Measurements from ENCODE around the gene TRIM74.
"Not testable (repeated sequence)": the region's sequence is repeated elsewhere in the genome, so short reads cannot be mapped to it uniquely, and the experiment has no call there.

TRIM74 gene

DNA sequence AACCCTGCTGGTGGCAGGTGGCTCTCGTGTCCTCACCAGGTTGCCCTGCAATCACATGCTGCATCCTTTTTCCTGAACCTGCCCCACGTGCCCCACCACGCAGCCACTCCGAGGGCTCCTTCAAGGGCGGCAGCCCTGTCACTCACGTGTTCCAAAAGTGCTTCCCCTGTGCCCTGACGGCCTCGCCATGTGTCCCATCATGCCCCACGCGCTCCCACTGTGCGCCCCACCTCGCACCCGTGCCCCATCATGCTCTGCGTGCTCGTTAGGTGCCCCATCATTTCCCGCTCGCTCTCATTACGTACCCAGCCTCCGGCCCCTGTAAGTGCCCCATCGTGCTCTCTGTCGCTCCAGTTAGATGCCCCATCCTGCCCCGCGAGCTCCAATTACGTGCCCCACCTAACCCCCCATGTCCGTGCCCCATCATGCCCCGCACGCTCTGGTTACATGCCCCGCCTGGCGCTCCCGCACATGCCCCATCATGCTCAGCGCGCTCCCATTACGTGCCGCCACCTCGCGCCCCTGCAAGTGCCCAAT lies at the start of gene TRIM74:
TRIM74 (minus strand) TSS at position 487 of the 537 bp plus-strand sequence. CDS start 3,309 bp downstream, outside the sequence.
- not testable (repeated sequence) for DNase-seq (ENCODE audit: low read depth, low spot score)

DNA sequence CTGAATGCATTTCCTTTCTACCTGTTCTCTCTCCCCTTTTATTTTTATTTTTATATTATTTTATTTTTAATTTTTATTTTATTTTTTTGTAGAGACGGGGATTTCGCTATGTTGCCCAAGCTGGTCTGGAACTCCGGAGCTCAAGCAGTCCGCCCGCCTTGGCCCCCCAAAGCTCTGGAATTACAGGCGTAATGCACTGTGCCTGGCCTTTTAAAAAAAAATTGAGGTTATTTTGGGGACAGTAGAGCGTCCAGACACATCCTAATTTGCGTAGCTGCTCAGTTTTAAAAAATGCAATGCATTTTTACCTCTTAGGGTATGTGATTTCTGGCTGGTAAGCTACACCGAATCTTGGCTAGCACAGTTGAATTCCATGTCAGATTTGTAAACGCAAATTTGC lies 37.2 kb upstream of the TRIM74 start:
- not testable (repeated sequence) for DNase-seq (ENCODE audit: low read depth, low spot score)

DNA sequence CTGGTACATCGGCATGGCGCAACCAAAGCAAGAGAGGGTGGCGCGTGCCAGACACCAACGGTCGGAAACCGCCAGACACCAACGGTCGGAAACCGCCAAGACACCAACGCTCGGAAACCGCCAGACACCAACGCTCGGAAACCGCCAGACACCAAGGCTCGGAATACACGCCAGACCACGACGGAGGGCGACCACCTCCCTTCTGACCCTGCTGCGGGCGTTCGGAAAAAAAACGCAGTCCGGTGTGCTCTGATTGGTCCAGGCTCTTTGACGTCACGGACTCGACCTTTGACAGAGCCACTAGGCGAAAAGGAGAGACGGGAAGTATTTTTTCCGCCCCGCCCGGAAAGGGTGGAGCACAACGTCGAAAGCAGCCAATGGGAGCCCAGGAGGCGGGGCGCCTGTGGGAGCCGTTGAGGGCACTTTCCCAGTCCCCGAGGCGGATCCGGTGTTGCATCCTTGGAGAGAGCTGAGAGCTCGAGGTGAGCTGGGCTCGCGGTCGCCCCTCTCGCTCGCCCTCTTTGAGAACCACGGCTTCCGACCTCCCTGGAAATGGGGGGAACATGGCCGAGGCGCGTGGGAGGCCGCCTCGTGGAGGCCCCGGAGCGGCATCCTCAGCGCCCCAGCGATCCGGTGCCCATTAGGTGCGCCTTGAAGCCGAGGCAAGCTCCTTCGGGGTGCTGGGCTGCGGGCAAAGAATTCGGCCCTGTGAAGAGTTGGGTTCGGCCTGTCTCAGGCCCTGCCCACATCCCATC lies 36.6 kb upstream of the TRIM74 start:
- peak; percentile 97 for DNase-seq (ENCODE audit: low read depth, low spot score)

DNA sequence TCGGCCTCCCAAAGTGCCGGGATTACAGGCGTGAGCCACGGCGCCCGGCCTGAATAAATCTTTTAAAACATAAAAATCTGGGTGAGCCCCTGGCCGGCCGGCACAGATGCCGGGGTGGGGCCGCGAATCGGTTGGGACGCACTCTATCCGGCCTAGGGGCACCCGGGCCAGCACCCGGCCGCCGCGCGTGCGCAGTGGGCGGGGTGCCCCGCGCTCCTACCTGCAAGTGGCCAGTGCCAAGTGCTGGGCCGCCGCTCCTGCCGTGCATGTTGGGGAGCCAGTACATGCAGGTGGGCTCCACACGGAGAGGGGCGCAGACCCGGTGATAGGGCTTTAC lies 36.1 kb upstream of the TRIM74 start:
- not testable (repeated sequence) for DNase-seq (ENCODE audit: low read depth, low spot score)

DNA sequence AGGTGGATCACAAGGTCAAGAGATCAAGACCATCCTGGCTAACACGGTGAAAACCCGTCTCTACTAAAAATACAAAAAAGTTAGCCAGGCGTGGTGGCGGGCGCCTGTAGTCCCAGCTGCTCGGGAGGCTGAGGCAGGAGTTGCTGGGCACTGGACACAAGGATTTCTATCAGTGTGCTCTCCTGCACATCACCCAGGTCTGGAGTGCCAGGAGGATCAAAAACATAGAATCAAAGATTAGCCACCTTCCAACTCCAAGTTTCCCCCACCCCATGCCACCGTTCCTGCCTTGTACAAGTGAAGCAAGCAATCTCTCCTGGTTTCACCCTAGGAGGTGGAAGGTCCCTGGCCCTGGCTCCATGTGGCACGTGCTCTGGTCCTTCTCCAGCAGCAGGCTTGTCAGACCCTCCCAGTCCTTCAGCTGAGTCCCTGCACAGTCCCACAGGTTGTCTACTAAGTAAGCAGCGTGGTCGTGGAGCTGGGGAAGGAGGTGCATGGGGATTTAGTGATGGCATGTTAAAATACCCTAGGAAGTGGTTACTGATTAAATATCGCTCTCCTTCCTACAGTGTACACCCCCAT lies 28.7 kb upstream of the TRIM74 start:
- not testable (repeated sequence) for DNase-seq (ENCODE audit: low read depth, low spot score)

DNA sequence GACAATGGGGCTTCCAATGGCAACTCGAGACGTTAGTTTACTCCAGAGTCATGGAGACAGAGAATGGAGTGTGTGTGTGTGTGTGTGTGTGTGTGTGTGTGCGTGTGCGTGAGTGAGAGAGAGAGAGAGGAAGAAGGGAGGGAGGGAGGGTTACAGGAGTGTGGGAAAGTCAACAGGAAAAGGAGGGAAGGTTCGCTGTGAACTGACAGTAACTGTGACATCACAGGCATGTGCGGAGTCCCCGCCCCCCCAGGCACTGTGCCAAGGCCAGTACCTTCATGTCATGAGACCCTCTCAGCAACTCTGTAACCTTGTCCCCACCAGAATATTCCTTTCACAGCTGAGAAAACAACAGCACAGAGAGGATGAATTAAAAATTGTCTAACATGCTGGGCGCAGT lies 28.2 kb upstream of the TRIM74 start:
- not testable (repeated sequence) for DNase-seq (ENCODE audit: low read depth, low spot score)

DNA sequence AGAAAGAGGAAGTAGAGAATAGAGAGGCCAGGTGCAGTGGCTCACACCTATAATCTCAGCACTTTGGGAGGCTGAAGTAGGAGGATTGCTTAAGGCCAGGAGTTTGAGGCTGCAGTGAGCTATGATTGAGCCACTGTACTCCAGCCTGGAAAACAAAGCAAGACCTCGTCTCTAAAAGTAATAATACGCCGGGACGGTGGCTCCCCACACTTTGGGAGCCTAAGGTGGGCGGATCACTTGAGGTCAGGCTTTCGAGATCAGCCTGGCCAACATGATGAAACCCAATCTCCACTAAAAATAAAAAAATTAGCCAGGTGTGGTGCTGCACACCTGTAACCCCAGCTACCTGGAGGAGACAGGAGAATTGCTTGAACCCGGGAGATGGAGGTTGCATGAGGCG lies 26.2 kb upstream of the TRIM74 start:
- DNase-seq (ENCODE audit: low read depth, low spot score) = not testable (repeated sequence)

DNA sequence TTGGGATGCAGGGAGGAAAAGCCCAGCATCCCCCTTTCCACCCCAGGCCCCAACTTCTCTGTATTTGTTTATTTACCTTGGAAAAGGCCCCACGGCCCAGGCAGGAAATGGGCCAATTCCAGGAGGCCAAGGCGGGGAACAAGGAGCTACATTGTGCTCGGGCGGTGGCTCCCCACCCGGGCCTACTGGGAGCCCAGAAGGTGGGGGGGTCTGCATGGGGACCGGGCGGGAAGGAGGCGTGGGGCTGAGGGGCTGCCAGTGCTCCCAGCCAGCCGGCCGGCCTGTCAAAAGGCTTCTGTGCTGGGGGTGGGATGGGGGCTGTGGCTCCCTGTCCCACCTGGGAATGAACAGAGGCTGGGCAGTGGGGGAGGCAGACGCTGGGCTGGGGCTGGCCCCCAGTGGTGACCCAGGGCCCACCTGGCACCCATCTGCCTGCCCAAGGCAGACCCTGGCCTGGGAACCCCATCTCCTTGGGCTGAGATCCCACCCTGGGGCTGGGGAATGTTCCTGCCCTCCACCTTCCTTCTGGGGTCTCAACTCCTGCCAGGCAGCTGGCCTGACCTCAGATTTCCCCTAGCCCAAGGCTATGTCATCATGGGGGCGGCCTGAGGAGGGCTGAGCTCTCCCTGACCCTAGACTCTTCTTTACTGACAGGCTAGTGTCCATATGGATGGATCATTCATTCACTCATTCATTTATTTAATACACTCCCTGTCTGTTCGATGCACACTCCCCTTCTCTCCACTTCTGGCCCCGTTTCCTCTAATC lies 21.1 kb upstream of the TRIM74 start:
- not testable (repeated sequence) for DNase-seq (ENCODE audit: low read depth, low spot score)

DNA sequence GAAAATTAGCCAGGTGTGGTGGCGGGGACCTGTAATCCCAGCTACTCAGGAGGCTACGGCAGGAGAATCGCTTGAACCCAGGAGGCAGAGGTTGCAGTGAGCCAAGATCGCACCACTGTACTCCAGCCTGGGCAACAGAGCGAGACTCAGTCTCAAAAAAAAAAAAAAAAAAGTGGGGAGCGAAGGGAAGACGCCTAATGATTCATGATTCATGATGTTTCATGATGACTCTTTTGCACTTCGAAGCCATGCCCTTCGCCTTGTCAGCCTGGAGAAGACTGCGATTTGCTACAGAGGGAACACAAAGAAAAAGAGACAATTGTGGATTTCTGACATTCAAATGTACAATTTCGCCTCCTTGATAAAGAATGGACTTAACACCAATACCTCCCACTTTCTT lies 12.8 kb upstream of the TRIM74 start:
- not testable (repeated sequence) for DNase-seq (ENCODE audit: low read depth, low spot score)

DNA sequence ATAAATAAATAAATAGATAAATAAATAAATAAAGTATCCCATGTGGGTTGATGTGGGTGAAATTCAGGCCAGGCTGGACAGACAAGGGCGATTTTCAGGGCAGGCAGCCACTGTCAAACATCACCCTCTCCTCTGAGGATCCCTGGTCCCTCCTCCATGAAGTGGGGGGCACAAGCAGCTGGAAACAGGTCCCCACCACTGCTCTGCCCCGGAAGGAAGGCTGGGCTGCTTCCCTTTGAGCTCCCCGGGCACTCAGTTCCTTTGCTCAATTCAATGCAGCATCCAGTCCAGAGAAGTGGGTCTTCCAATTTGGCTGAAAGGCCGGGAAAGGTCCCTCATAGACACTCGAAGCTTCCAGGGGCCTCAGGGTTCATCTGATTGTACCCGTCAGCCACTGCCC lies 11.1 kb upstream of the TRIM74 start:
- not testable (repeated sequence) for DNase-seq (ENCODE audit: low read depth, low spot score)

DNA sequence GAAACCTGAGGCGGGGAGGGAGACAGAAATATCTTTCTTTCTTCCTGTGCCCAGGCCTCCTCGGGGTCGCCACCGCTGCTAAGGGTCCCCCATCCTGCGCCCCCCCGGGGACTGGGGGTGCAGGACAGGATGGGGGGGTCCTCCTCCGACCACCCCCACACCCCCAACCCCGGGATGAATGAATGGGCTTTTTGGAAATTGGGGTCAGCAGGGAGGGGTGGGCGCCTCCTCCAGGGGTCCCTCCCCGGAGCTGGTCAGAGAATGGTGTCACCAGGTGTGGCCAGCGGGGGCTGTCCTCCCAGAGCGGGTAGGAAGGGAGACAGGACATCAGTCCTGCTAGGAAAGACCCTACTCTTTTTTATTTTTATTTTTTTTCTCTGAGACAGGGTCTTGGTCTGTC lies 7.2 kb upstream of the TRIM74 start:
- DNase-seq (ENCODE audit: low read depth, low spot score) = not testable (repeated sequence)

DNA sequence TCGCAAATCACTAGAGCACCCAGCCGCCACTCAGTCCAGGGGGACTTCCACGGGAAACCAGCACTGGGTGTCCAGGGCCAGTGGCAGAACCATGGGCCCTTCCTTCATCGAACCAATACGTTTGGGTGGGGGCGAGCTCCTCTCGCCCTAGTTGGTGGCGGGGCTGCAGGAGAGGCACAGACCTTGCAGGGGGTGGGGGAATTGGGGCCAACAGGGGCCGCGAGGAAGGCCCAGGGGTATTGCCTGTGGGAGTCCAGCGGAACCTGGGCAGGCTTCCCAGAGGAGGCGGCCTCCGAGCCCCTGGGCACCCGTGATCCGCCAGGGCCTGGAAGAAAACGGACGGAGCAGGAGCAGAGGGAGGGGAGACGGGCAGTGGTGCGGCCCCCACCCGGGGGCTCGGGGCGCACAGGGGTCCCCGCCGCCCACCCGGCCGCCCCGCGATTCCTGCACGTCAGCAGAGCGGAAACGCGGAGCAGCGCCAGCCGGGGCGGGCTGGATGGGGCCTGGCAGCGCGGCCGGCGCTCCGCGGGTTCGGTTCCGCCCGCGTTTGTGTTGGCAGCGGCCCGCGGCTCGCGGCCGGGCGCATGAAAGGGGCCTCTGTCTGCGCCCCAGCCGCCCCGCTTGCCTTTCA lies 6.5 kb upstream of the TRIM74 start:
- DNase-seq (ENCODE audit: low read depth, low spot score) = not testable (repeated sequence)

DNA sequence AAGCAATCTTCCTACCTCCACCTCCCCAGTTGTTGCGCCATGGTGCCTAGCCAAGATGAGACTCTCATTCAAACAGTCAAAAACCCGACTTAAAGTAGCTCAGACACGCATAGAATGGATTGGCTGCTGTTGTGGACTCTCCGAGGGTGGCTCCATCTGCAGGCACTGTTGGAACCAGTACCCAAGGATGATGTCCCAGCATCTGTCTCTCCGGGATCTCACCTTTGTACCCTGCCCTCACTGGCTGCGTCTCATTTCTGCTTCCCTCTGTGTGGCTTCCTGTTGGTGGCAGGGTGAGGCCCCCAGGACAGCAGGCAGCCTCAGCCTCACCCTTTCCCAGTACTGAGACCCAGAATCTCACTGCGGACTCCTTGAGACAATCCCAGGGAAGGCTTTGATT lies 5.5 kb upstream of the TRIM74 start:
- not testable (repeated sequence) for DNase-seq (ENCODE audit: low read depth, low spot score)

DNA sequence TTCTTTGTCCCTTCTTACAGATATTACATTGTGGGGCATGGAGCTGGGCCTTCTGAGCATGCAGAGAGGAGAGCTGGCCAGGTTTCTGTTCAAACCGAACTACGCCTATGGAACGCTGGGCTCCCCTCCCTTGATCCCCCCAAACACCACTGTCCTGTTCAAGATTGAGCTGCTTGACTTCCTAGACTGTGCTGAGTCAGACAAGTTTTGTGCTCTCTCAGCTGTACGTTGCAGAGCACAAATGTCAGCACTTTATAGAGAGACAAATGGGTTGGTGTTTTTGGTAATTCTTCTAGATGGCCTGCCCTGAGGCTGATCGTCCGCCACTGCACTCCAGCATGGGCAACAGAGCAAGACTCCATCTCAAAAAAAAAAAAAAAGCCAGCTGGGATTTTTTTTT lies 2.2 kb upstream of the TRIM74 start:
- DNase-seq (ENCODE audit: low read depth, low spot score) = not testable (repeated sequence)

DNA sequence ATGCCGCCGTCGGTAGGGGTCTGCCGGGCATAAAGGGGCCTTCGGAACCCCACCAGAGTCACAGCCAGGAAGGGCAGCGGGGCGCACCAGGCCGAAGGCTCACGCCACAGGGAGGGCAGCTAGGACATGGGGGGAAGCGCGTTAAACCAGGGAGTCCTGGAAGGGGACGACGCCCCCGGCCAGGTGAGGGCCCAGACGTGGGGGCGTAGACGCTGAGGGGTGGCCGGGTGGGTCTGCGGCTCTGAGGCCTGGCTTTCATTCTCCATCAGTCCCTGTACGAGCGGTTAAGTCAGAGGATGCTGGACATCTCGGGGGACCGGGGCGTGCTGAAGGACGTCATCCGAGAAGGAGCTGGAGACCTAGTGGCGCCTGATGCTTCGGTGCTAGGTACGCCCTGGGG lies 422 bp upstream of the TRIM74 start:
- not testable (repeated sequence) for DNase-seq (ENCODE audit: low read depth, low spot score)

DNA sequence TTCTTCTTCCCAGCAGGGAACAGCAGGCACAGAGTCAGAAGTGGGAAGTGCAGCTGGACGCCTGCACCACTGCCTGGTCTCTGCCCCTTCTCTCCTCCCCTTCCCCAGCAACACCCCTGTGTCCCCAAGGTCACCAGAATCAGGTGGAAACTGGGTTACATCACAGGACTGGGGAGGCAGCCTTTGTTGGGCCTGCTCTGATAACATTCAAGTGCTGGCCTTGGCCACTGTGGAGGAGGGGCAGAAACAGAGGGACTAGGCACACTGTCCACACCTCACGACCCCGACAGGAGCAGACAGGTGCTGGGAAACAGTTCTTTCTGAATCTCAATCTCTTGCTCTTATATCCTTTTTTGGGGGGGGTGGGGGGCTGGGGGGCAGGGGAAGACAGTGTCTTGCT lies 2.4 kb downstream of the TRIM74 start:
- DNase-seq (ENCODE audit: low read depth, low spot score) = not testable (repeated sequence)

DNA sequence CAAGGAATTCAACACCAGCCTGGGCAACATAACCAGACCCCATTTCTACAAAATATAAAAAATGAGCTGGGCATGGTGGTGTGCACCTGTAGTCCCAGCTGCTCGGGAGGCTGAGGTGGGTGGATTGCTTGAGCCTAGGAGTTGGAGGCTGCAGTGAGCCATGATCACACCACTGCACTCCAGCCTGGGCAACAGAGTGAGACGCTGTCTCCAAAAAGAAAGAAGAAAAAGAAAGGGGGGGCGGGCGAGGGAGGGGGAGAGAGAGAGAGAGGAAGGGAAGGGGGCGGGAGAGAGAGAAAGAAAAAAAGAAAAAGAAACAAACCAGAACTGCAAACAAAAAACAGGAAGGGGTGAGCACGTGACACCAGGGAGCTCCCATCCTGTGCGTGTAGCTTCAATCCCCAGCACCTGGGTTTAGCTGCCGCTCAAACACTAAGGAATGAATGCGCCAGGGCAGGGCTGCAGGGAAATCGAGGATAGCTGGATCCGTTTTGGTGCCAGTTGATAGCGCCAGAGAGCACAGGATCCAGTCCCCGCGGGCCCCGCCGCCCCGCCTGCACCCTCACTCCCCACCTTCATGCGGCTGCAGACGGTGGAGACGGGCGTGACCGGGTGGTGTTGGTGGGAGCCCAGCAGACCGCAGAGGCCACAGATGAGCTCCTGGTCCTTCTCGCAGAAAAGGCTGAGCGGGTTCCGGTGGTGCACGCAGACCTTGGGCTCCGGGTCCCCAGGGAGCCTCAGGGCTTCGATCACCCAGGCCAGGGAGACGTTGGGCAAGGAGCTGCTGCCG lies 3.9 kb downstream of the TRIM74 start:
- not testable (repeated sequence) for DNase-seq (ENCODE audit: low read depth, low spot score)

DNA sequence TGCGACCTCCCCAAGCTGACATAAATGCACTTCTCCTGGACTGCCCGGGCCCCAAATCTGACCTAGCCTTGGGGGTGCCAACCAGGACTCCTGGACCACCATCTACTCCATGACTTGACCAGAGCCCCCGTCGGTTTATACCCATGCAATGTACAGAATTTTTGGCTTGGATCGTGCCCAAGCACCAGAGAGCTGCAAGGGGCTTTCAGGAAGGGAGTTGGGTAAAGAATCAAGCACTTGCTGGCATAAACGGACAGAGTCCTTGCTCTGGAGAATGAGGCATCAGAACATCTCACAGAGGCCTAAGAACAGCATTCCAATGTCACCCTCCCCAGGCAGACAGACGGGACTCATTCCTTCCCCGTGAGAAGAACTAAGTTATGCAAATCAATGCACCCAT lies 6.2 kb downstream of the TRIM74 start:
- DNase-seq (ENCODE audit: low read depth, low spot score) = not testable (repeated sequence)

DNA sequence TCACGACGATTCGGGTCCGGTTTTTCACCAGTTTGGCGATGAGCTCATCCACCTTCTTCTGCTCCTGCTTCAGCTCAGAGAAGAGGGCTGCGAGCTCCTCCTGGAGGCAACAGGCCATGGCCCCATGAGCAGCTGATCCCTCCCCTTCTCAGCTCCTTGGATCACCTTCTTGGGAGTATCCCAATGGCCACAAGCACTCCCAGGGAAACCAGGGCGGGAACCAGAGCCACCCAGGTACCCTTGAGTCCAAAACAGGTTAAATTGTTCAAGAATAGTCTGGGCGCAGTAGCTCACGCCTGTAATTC lies 8.0 kb downstream of the TRIM74 start:
- DNase-seq (ENCODE audit: low read depth, low spot score) = not testable (repeated sequence)

DNA sequence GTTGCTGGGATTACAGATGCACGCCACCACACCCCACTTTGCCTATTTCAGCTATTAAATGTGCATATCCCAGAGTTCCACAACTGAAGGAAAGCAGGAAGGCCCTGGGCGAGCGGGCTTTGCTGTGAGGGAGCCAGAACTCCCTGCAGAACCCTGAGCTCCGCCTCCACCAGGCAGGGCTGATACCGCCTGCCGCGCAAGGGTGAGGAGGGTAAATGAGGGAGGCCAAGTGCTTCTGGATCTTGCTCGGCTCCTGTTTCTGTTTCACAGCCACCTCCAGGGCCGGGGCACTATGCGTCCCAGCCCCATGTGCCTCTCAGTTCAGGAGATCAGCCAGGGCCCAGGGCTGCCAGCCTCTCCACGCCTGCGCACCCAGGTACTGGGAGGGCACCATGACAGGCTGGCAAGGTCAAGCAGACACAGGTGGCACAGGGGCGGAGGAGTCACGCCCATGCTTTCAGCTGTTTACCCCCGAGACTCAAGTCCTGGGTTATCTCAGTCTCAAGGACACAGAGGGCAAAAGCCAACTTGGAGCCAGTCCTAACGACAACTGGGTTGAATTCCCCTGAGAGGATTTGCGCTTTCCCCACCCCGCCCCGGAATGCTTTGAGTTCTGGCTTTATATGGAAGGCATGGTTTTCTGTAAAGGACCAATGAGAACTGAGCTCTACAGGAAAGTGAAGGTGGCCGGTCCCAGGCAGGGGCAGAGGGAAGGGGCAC lies 8.5 kb downstream of the TRIM74 start:
- not testable (repeated sequence) for DNase-seq (ENCODE audit: low read depth, low spot score)
